ENCODE results near the gene SUN3.
"Not testable (repeated sequence)": the region's sequence is repeated elsewhere in the genome, so short reads cannot be mapped to it uniquely, and the experiment has no call there.

SUN3 gene

GRCh38 chr7:47943676-47944474 lies 85.0 kb downstream of the SUN3 start:
- DNase-seq: no peak

GRCh38 chr7:47942651-47943050 lies 86.3 kb downstream of the SUN3 start:
- not testable (repeated sequence) for DNase-seq

GRCh38 chr7:47942132-47942531 lies 86.8 kb downstream of the SUN3 start:
- DNase-seq: no peak

GRCh38 chr7:47941136-47941844 lies 87.6 kb downstream of the SUN3 start:
- peak; percentile 83 for DNase-seq

GRCh38 chr7:47940088-47941013 lies 88.6 kb downstream of the SUN3 start:
- DNase-seq: no peak

GRCh38 chr7:47939425-47940036 lies 89.4 kb downstream of the SUN3 start:
- DNase-seq: no peak

- no peak for DNase-seq
Measured at GRCh38 chr7:47938574-47939165, 90.2 kb downstream of the SUN3 start.

GRCh38 chr7:47937711-47938573 lies 91.0 kb downstream of the SUN3 start:
- peak; percentile 28 for DNase-seq

Data from MV-4-11 (cell line).